Measurements from ENCODE around the gene ZNF746.

The ZNF746 gene

GRCh38 chr7:149427893-149428292 is 69.7 kb downstream of the ZNF746 start:
- no peak for DNase-seq (ENCODE audit: low spot score)

DNA sequence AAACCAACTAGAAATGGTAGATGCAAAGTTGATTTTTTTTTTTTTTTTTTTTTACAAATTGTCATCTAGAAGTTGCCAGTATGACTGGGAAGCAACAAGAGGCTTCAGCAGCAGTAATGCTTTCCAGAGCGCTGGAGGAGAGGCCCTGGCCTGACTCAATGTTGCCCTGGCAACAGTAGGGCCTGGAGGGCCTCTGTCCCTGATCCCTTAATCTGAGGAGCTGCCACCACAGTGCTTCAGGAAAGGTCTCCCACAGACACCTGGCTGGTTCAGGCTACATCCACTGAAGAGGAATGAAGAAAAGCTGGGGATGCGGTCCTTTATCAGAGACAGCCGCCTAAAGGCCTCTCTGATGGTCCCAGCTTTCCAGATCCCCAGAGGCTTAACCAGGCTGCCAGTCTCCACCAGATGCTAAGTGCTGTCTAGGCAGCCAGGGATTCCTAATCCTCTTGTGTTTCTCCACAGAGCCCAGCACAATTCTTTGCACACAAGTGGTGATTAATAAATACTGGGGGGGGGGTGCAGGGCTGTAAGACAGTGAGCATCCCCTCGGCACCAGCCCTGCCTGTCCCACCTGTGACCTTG is 70.4 kb downstream of the ZNF746 start:
- no peak for DNase-seq (ENCODE audit: low spot score)

DNA sequence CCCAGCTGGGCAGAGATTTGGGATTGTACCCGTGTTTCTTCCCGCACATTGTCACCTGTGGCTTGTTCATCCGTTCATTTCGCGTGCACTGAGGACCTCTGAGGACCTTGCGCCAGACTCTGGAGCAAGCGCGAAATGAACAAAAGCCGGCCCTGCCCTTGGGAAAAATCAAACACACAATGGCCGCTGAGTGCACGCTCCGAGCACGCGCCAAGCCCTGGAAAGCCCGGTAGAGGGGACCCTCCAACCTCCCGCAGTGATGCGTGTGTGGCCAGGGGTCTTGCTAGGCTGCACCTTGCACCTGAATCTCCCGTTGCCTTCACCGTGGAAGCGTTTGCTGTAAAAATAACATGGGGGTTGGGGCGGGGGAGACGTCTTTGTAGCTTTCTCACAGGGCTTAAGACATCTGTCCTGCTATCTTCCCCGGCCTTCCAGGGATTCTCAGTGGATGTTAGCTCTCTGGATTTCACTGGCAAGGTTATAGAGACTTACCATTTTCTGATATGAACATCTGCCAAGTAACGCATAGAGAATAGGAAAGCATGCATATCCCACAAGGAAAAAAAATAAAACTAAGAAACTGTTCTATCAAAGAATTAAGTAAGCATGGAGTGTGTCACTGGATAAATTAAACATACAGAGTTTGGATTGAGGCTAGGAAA is 74.0 kb downstream of the ZNF746 start:
- DNase-seq (ENCODE audit: low spot score): no peak

GRCh38 chr7:149422914-149423301 is 74.7 kb downstream of the ZNF746 start:
- peak; percentile 4 for DNase-seq (ENCODE audit: low spot score)

All from CD4-positive, alpha-beta T cell treated with Interleukin-15 for 4 hours (primary cell).